ENCODE results near the gene PTPRD.

The PTPRD gene

GRCh38 chr9:8365466-8366160, 2247.2 kb downstream of the PTPRD start (continued):
- TF ChIP-seq ZNF18 (tag by site-specific recombination; IDR thresholded peaks at IDR 0.05) (no peak), ZBTB44 (tag by site-specific recombination; IDR thresholded peaks at IDR 0.05) (no peak), ZNF621 (tag by site-specific recombination; IDR thresholded peaks at IDR 0.05) (no peak), ZNF660 (tag by site-specific recombination; IDR thresholded peaks at IDR 0.05) (no peak), SP3 (tag by site-specific recombination; IDR thresholded peaks at IDR 0.05) (no peak)

GRCh38 chr9:8365029-8365428, 2247.8 kb downstream of the PTPRD start:
- ChIA-PET CTCF (no interaction called here), POLR2A (no interaction called here)
- no peaks in the 10 kb centered on the region for H3K36me3 ChIP-seq (ENCODE audit: control insufficient read depth in 2 of 2, insufficient read depth in 1 of 2, low read length in 2 of 2)
- H3K9me3 ChIP-seq (ENCODE audit: control insufficient read depth, insufficient read depth, low read depth, low read length) = no peaks in the 10 kb centered on the region
- H3K4me3 ChIP-seq (ENCODE audit: low read depth, low read length) = no peak overlapping the region
- H3K27ac ChIP-seq (ENCODE audit: extremely low read depth, low read depth, low read length) = no peak overlapping the region
- no peaks in the 10 kb centered on the region for H3K4me1 ChIP-seq (ENCODE audit: control insufficient read depth, insufficient read depth, low read length)
- TF ChIP-seq ZNF488 (tag by site-specific recombination; IDR thresholded peaks at IDR 0.05) (no peak), SP3 (tag by site-specific recombination; IDR thresholded peaks at IDR 0.05) (no peak), ZNF274 (IDR thresholded peaks at IDR 0.05; ENCODE audit: low read length) (no peak), ZNF274 (tag by site-specific recombination; IDR thresholded peaks at IDR 0.05; ENCODE audit: borderline replicate concordance) (no peak), ZNF184 (tag by site-specific recombination; IDR thresholded peaks at IDR 0.05) (no peak), EGR2 (tag by site-specific recombination; IDR thresholded peaks at IDR 0.05; ENCODE audit: low read depth) (no peak), ZBTB1 (tag by site-specific recombination; IDR thresholded peaks at IDR 0.05) (no peak), ZNF548 (tag by site-specific recombination; IDR thresholded peaks at IDR 0.05) (no peak), ZNF513 (tag by site-specific recombination; IDR thresholded peaks at IDR 0.05) (no peak), SP2 (tag by site-specific recombination; IDR thresholded peaks at IDR 0.05) (no peak), ZNF114 (tag by site-specific recombination; IDR thresholded peaks at IDR 0.05) (no peak), ZNF23 (tag by site-specific recombination; IDR thresholded peaks at IDR 0.05; ENCODE audit: borderline replicate concordance) (no peak), ZNF626 (tag by site-specific recombination; IDR thresholded peaks at IDR 0.05) (no peak)

GRCh38 chr9:8364026-8364752, 2248.6 kb downstream of the PTPRD start:
- POLR2A ChIA-PET = no interaction called here
- H3K4me1 ChIP-seq (ENCODE audit: control insufficient read depth, insufficient read depth, low read length) = no peaks in the 10 kb centered on the region
- CTCF ChIA-PET = no interaction called here
- TF ChIP-seq ZSCAN16 (tag by site-specific recombination; IDR thresholded peaks at IDR 0.05) (no peak), MYNN (tag by site-specific recombination; IDR thresholded peaks at IDR 0.05; ENCODE audit: borderline replicate concordance) (no peak), ZNF768 (tag by site-specific recombination; IDR thresholded peaks at IDR 0.05) (no peak), CTCF (tag by site-specific recombination; IDR thresholded peaks at IDR 0.05) (no peak), ZNF266 (tag by site-specific recombination; IDR thresholded peaks at IDR 0.05; ENCODE audit: low read depth) (no peak), ZNF19 (tag by site-specific recombination; IDR thresholded peaks at IDR 0.05; ENCODE audit: low read depth) (no peak), ZNF558 (tag by site-specific recombination; IDR thresholded peaks at IDR 0.05) (no peak), HOXA7 (CRISPR knock-in tag; IDR thresholded peaks at IDR 0.05; ENCODE audit: borderline replicate concordance) (no peak)

More at GRCh38 chr9:8364026-8364752, 2248.6 kb downstream of the PTPRD start:
- Histone ChIP-seq H3K27ac (ENCODE audit: extremely low read depth, low read depth, low read length) (no peak overlapping the region), H3K9me3 (ENCODE audit: control insufficient read depth, insufficient read depth, low read depth, low read length) (no peaks in the 10 kb centered on the region), H3K36me3 (ENCODE audit: control insufficient read depth in 2 of 2, insufficient read depth in 1 of 2, low read length in 2 of 2) (no peaks in the 10 kb centered on the region), H3K4me3 (ENCODE audit: low read depth, low read length) (no peak overlapping the region)
